AG04450 (cell line): Measurements from ENCODE around the gene CALHM2. TPM values are rescaled to one million over a fixed set of nuclear protein-coding genes. Genes with fewer than 3 reads are reported as not detected.

Experiments used
- CTCF ChIA-PET: fragments of 300-600, 350-600 bp; formaldehyde crosslinking; extraction: SDS; loops from one replicate; lab custom pipeline; 2022; ENCODE audit warnings: antibody characterized with exemption, inconsistent platforms; lab: Charles Lee
- POLR2A ChIA-PET: fragments of 350-600 bp; formaldehyde crosslinking; extraction: SDS; loops from one replicate; lab custom pipeline; 2021; ENCODE audit warnings: antibody characterized with exemption, inconsistent platforms; lab: Yijun Ruan, JAX
- DNase-seq: peaks from one replicate; pipeline ENCODE4 v3.0.0-alpha.2; 2011; ENCODE audit warnings: low read depth, low spot score
- H3K27ac ChIP-seq: one replicate; pipeline ENCODE4 v1.5.1; 2012; ENCODE audit warnings: low read depth, low read length, control low read depth
- H3K27me3 ChIP-seq: one replicate; pipeline ENCODE4 v1.6.0; 2012; ENCODE audit warnings: low read length; ENCODE audit not compliant: control insufficient read depth, insufficient read depth
- H3K4me3 ChIP-seq: 2 replicates; pipeline ENCODE4 v1.5.1; 2011; ENCODE audit warnings: mild to moderate bottlenecking, low read depth, low read length, control low read depth
- H3K9me3 ChIP-seq: 2 replicates; pipeline ENCODE4 v1.5.1; 2012; ENCODE audit warnings: low read length; ENCODE audit not compliant: control insufficient read depth, insufficient read depth
- CTCF ChIP-seq: IDR thresholded peaks from 2 replicates; pipeline ENCODE4 v1.5.1; 2011; ENCODE audit warnings: low read depth, low read length, control low read depth, inconsistent platforms
- polyA plus RNA-seq: library from polyadenylated mRNA; depleted of rRNA; stranded (reverse); fragments of >200 nt; gene quantifications from 2 replicates; pipeline ENCODE4 v1.2.3, GENCODE V29; 2011

The CALHM2 gene
- polyA plus RNA-seq, 1 experiment, result 9.2 TPM

- H3K27ac ChIP-seq, result no peak overlapping the region
- ChIA-PET POLR2A (interaction anchor here (0.7 kb wide), 1 partner anchor 9 kb away, joined by 3 read pairs; no protein-coding TSS in a partner anchor), CTCF (interaction anchor here (0.6 to 0.8 kb wide), 2 partner anchors 22 to 97 kb away, joined by 3 to 4 read pairs; no protein-coding TSS in a partner anchor)
- peaks cover 12% of the 10 kb centered on the region for H3K27me3 ChIP-seq
- no peak for DNase-seq
- no peak for TF ChIP-seq CTCF
- no peaks in the 10 kb centered on the region; the same call in 1 of the 2 replicates for H3K9me3 ChIP-seq
- H3K4me3 ChIP-seq, result no peak overlapping the region
Measured at GRCh38 chr10:103463499-103463898, 11.3 kb upstream of the CALHM2 start.

- H3K27me3 ChIP-seq, result peaks cover 8% of the 10 kb centered on the region
- TF ChIP-seq CTCF, result no peak
- DNase-seq, result no peak
- H3K4me3 ChIP-seq, result no peak overlapping the region
- POLR2A ChIA-PET, result no interaction called here
- CTCF ChIA-PET, result interaction anchor here (0.5 to 1.0 kb wide), 2 partner anchors 23 to 26 kb away, joined by 3 to 6 read pairs; no protein-coding TSS in a partner anchor
- H3K9me3 ChIP-seq, result no peaks in the 10 kb centered on the region; the same call in 1 of the 2 replicates
- no peak overlapping the region for H3K27ac ChIP-seq
Measured at GRCh38 chr10:103459615-103460014, 7.4 kb upstream of the CALHM2 start.

- CTCF ChIA-PET, result no interaction called here
- Histone ChIP-seq H3K9me3 (no peaks in the 10 kb centered on the region; the same call in 1 of the 2 replicates), H3K27ac (no peak within 1 kb of the TSS), H3K4me3 (no peak within 1 kb of the TSS), H3K27me3 (peaks cover 4% of the 10 kb centered on the region)
- DNase-seq, result no peak
- POLR2A ChIA-PET, result no interaction called here
- no peak for TF ChIP-seq CTCF
Measured at GRCh38 chr10:103458720-103459119, 6.5 kb upstream of the CALHM2 start, which contains the start of gene CALHM1. CALHM1 (minus strand) TSS chr10:103458900; CDS start chr10:103458751, 149 bp downstream.

DNA sequence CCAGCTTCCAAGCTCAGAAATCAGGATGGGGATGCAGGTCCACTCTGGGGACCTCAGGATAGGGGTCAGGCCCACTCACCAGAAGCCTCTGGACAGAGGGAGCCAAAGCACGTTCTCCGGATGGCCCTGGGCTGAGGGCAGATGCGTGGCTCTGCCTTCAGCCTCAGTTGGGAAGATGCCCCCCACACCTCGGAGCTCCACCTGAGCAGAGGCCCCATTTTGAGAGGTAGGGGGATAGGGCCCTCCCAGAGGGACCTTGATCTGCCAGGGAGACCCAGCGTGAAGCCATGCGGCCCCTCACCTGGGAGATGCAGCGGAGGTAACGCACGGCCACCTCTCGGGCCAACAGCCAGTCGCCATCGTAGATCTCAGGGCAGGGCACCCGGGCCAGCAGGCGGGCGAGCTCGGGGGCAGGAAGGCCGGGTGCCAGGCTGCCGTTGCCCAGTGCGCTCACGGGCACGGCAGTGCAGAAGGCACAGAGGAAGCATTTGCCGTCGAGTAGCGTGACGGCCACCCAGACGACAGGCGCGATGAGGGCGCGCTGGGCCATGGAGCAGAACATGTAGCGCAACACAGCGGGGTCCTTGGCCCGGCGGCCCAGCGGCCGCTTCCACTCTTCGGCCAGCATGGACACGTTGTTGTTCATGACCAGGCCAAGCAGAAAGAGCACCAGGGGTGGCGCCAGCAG lies 5.9 kb upstream of the CALHM2 start:
- Histone ChIP-seq H3K9me3 (no peaks in the 10 kb centered on the region; the same call in 1 of the 2 replicates), H3K27ac (no peak overlapping the region), H3K27me3 (peaks cover 4% of the 10 kb centered on the region), H3K4me3 (no peak overlapping the region)
- DNase-seq, result no peak
- ChIA-PET POLR2A (no interaction called here), CTCF (no interaction called here)
- TF ChIP-seq CTCF, result no peak

DNA sequence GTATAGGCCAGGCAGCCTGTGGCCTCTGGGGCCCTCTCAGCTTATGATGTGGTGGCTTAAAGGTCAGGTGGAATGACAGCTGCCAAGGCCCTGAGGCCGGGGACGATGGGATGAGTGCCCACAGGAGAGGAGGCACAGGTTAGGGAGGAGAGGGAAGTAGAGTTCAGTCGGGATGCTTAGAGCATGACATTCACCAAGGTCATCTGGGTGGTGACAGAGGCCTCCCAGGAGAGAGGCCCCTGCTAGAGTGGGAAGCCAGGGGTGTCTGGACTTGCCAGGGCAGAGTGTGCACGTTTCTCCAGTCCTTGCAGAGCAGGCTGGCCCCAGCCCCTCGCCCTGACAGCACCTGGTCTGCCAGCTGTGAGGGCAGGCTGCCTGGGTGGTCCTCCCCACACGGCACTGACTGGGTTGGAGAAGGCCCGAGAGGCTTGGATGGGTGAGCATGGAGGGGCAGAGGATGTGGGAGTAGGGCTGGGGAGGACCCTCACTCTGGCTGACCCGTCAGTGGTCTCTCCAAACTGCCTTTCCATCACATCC lies 5.1 kb upstream of the CALHM2 start:
- DNase-seq, result no peak
- peaks cover 4% of the 10 kb centered on the region for H3K27me3 ChIP-seq
- no peak for TF ChIP-seq CTCF
- POLR2A ChIA-PET, result no interaction called here
- no peaks in the 10 kb centered on the region; the same call in 1 of the 2 replicates for H3K9me3 ChIP-seq
- CTCF ChIA-PET, result no interaction called here
- no peak overlapping the region for H3K27ac ChIP-seq
- no peak overlapping the region for H3K4me3 ChIP-seq
